Calu3 (cell line): ENCODE results near the gene TENM4. TPM values are rescaled to one million over a fixed set of nuclear protein-coding genes. Genes with fewer than 3 reads are reported as not detected.

Experiments used
- BruUV-seq: library from RNA; stranded (reverse); fragments of 400-500 nt; replicated peaks from 2 replicates; lab custom pipeline; 2021; lab: Mats Ljungman, UMichigan
- CTCF ChIA-PET: fragments of 300-600 bp; sonication (Branson Sonifier 250); formaldehyde crosslinking; loops from one replicate; lab custom pipeline; 2022; ENCODE audit warnings: antibody characterized with exemption; lab: Charles Lee
- DNase-seq: peaks from one replicate; pipeline ENCODE4 v3.0.0; 2022
- H3K27ac Mint-ChIP-seq: one replicate; pipeline ENCODE4 v1.8.0; 2022; ENCODE audit warnings: mixed read lengths; ENCODE audit not compliant: unreplicated experiment
- H3K27me3 Mint-ChIP-seq: one replicate; pipeline ENCODE4 v1.8.0; 2022; ENCODE audit warnings: mixed read lengths; ENCODE audit not compliant: unreplicated experiment
- H3K36me3 Mint-ChIP-seq: one replicate; pipeline ENCODE4 v1.8.0; 2022; ENCODE audit warnings: mild to moderate bottlenecking, moderate library complexity, mixed read lengths; ENCODE audit not compliant: insufficient read depth, unreplicated experiment
- H3K4me1 Mint-ChIP-seq: one replicate; pipeline ENCODE4 v1.8.0; 2022; ENCODE audit warnings: mild to moderate bottlenecking, low read depth, mixed read lengths; ENCODE audit not compliant: unreplicated experiment
- H3K4me3 Mint-ChIP-seq: one replicate; pipeline ENCODE4 v1.8.0; 2022; ENCODE audit warnings: mild to moderate bottlenecking, low read depth, moderate library complexity, mixed read lengths; ENCODE audit not compliant: unreplicated experiment
- H3K9me3 Mint-ChIP-seq: one replicate; pipeline ENCODE4 v1.8.0; 2022; ENCODE audit warnings: low read depth, mixed read lengths; ENCODE audit not compliant: unreplicated experiment
- intact Hi-C: fragments of 100-400 bp; cut with micrococcal nuclease; formaldehyde crosslinking; loops from one replicate; pipeline ENCODE4 v1.10.0; 2022; ENCODE audit not compliant: unreplicated experiment
- total RNA-seq: library from RNA; stranded (reverse); gene quantifications from 2 replicates; pipeline ENCODE4 v1.2.3, GENCODE V29; 2022
- TF ChIP-seq, protein P1 (sequence below): fragments of 200-600 bp; IDR thresholded peaks from one replicate; pipeline ENCODE4 v1.8.0; 2022; ENCODE audit warnings: antibody characterized with exemption; ENCODE audit not compliant: unreplicated experiment

TENM4 gene
- total RNA-seq, 1 experiment from 2014 or later, result not detected

DNA sequence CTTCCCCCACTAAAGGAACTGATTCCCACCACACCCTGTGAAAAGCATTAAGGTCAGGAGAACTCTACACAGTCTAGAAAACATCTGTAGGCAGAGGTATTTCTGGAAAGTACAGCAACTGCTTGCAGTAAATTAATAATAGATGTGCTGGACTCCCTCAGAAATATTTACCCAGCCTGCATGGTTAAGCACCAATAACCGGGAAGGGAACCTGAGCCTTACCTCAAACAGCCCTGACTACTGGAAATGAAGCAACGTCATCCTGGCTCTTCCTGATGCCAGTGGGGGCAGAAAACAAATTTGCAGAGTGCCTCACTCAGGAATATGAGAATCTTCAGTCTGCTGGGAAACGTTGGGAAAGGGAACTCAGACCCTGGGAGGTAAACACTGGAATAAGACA, 318.1 kb downstream of the TENM4 start:
- no peaks in the 10 kb centered on the region for H3K27me3 Mint-ChIP-seq
- intact Hi-C loops, result no loop called here
- no peak overlapping the region for H3K27ac Mint-ChIP-seq
- H3K4me1 Mint-ChIP-seq, result no peaks in the 10 kb centered on the region
- H3K36me3 Mint-ChIP-seq, result no peaks in the 10 kb centered on the region
- CTCF ChIA-PET, result no interaction called here
- no TSS peak for BruUV-seq
- DNase-seq, result no peak
- H3K4me3 Mint-ChIP-seq, result no peak overlapping the region
- no peaks in the 10 kb centered on the region for H3K9me3 Mint-ChIP-seq
- TF ChIP-seq, protein P1, sequence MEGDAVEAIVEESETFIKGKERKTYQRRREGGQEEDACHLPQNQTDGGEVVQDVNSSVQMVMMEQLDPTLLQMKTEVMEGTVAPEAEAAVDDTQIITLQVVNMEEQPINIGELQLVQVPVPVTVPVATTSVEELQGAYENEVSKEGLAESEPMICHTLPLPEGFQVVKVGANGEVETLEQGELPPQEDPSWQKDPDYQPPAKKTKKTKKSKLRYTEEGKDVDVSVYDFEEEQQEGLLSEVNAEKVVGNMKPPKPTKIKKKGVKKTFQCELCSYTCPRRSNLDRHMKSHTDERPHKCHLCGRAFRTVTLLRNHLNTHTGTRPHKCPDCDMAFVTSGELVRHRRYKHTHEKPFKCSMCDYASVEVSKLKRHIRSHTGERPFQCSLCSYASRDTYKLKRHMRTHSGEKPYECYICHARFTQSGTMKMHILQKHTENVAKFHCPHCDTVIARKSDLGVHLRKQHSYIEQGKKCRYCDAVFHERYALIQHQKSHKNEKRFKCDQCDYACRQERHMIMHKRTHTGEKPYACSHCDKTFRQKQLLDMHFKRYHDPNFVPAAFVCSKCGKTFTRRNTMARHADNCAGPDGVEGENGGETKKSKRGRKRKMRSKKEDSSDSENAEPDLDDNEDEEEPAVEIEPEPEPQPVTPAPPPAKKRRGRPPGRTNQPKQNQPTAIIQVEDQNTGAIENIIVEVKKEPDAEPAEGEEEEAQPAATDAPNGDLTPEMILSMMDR, result no peak

DNA sequence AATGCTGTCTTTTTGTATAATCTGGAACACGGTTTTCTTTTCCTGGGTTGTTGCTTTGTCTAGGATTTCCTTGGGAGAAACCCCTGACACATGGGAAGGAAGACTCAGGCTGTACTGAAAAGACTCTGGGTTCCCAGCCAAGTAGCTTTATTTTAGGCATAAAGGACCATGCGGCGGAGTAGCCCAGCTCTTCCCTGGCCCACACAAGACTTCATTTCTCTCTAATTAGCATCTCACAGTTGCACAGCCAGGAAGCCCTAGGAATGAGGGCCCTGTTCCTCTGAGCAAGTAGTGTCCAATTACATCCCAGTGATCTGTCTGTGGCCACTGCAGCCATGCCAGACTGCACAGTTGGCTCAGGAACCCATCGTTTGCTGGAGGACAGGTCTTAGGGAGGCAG, 319.5 kb downstream of the TENM4 start:
- CTCF ChIA-PET, result no interaction called here
- TF ChIP-seq, protein P1, result no peak
- Mint-ChIP-seq H3K36me3 (no peaks in the 10 kb centered on the region), H3K4me1 (no peaks in the 10 kb centered on the region), H3K4me3 (no peak overlapping the region), H3K27ac (no peak overlapping the region), H3K27me3 (no peaks in the 10 kb centered on the region), H3K9me3 (no peaks in the 10 kb centered on the region)
- intact Hi-C loops, result no loop called here
- no TSS peak for BruUV-seq
- DNase-seq, result no peak

DNA sequence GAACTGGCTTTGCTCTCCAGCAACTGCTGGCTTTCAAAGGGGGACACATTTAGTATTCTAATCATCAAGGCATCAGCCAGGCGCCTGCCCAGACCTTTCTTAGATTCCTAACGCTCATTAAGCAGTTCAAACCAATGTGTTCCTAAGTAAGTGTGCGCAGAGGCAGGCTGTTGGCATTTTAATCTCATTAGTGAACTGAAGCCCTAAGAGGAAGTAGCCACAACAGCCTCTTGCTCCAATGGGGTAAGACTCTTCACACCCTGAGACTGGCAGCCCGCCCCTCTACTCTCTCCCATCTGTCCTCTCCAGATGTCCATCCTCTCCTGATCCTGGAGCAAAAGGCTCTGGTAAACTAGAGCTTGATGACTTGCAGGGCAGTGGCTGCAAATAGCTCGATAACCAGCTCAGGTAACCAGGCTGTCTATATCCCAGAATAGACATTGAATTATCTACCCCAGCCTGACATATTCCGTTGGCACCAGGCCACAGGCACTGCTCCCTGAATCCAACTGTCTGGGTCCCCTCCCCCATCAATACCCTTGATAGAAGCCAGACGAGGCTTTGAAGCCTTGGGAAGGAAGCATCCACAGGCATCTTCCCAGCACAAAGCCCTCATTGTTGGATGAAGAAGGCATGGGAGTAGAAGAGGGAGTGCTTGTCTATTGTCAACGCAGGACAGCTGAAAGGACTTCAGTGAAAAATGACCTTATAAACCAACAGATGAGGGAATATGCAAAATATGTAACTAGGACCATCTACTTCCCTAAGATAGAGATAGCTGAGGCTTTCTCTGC, 321.1 kb downstream of the TENM4 start:
- no peaks in the 10 kb centered on the region for H3K4me1 Mint-ChIP-seq
- no TSS peak for BruUV-seq
- no peaks in the 10 kb centered on the region for H3K36me3 Mint-ChIP-seq
- no peaks in the 10 kb centered on the region for H3K27me3 Mint-ChIP-seq
- intact Hi-C loops, result no loop called here
- CTCF ChIA-PET, result no interaction called here
- DNase-seq, result no peak
- no peak overlapping the region for H3K4me3 Mint-ChIP-seq
- H3K9me3 Mint-ChIP-seq, result no peaks in the 10 kb centered on the region
- no peak overlapping the region for H3K27ac Mint-ChIP-seq
- TF ChIP-seq, protein P1, result no peak

DNA sequence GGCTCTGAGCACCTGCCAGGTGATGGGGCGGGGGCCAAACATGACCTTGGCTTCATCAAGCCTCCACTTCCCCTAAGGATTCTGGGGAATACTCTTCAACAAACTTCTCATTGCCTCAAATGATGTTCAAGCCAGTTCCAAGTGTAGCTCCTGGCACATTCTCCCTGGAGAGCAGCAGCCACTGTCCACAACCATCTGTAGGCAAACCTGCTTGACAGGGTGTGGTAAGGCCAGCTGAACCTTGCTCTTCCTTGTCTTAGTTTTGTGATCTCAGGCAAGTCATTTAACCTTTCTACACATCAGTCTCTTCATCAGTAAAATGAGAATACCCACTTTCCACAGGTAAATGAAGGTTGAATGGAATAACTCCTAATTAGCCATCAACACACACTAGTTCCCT, 323.3 kb downstream of the TENM4 start:
- Mint-ChIP-seq H3K9me3 (no peaks in the 10 kb centered on the region), H3K4me3 (no peak overlapping the region), H3K36me3 (no peaks in the 10 kb centered on the region), H3K27me3 (peaks cover 20% of the 10 kb centered on the region), H3K4me1 (no peaks in the 10 kb centered on the region), H3K27ac (no peak overlapping the region)
- DNase-seq, result no peak
- CTCF ChIA-PET, result interaction anchor here (0.6 kb wide), 2 partner anchors 14 to 124 kb away, joined by 3 read pairs; no protein-coding TSS in a partner anchor
- TF ChIP-seq, protein P1, result no peak
- intact Hi-C loops, result no loop called here
- BruUV-seq, result no TSS peak
